Measurements from ENCODE around the gene SLC35C1. TPM values are rescaled to one million over a fixed set of nuclear protein-coding genes. Genes with fewer than 3 reads are reported as not detected.

Gene SLC35C1
- total and polyA plus RNA-seq, 9 of the 15 experiments (the other 6 are each of a cell fraction or from before 2014, with no cell fraction given), result 0.65 to 13.1 (median 2.4) TPM

DNA sequence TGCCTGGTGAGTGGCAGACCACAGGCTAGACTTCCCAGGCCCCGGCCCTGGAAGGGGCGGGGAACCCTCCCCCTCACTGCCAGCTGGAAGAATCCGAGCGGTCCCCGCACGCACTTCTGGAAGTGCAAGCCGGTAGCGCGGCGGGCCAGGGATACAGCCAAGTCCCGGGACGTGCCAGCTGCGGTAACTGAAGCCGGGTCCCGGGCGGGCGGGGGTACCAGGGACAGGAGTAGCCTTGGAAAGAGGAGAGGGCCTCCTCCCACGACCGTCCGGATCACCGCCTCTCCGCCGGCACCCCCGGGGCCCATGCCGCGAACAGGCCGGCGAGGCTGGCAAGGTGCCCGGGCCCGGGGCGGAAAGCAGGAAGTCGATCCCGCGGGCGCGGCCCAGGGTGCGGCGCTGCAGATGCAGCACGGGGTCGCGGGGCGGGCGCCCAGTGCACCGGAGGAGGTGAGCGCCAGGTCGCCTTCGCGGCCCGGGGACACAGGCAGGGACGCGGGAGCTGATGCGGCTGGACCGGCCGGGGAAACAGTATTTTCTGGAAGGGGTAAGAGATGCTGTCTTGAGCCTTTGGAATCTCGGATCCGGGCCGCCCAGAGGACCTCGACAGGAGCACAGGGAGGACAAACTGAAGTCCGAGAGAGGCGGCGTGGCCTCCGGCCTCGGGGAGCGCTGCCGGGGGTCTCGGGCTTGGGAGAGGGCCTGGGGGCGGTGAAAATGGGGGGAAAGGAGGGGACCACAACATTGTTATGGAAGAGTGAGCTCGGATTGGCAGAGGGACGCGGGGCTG lies 783 bp upstream of the SLC35C1 start (continued):
- TF ChIP-seq PCBP1 (IDR thresholded peaks at IDR 0.05; ENCODE audit: low read depth, low read length, poor library complexity, severe bottlenecking) (no peak), ZNF140 (CRISPR knock-in tag; IDR thresholded peaks at IDR 0.05) (no peak), SMAD2 (IDR thresholded peaks at IDR 0.05; ENCODE audit: low read depth, low read length) (no peak), E2F1 (CRISPR knock-in tag; IDR thresholded peaks at IDR 0.05) (no peak), CCNT2 (IDR thresholded peaks at IDR 0.05; ENCODE audit: borderline replicate concordance, extremely low read depth, insufficient read length, low read depth, low read length) (peak; percentile 19), FOXP1 (CRISPR knock-in tag; IDR thresholded peaks at IDR 0.05) (peak; percentile 40; the same call in 1 of the 2 replicates), HNRNPL (IDR thresholded peaks at IDR 0.05; ENCODE audit: low read depth, low read length) (peak; percentile 56; the same call in 1 of the 2 replicates), ZBTB33 (CRISPR knock-in tag; IDR thresholded peaks at IDR 0.05) (peak; percentile 70)

Data from K562 (cell line).